Head of caudate nucleus (tissue), 42 donors: ENCODE measurements around the gene TMEM115.
"Not testable (repeated sequence)": the region's sequence is repeated elsewhere in the genome, so short reads cannot be mapped to it uniquely, and the experiment has no call there.

Source experiments
- DNase-seq, 42 donors: peaks; one replicate each; pipeline versions ENCODE4 v3.0.0 to v3.0.0-alpha.2; 2020 to 2021; ENCODE audit warnings: mixed read lengths in 7 of 42
- intact Hi-C: fragments of 100-400 bp; cut with DNase I; formaldehyde crosslinking; loops from one replicate; pipeline ENCODE4 v1.15.0; 2022

Gene TMEM115

DNA sequence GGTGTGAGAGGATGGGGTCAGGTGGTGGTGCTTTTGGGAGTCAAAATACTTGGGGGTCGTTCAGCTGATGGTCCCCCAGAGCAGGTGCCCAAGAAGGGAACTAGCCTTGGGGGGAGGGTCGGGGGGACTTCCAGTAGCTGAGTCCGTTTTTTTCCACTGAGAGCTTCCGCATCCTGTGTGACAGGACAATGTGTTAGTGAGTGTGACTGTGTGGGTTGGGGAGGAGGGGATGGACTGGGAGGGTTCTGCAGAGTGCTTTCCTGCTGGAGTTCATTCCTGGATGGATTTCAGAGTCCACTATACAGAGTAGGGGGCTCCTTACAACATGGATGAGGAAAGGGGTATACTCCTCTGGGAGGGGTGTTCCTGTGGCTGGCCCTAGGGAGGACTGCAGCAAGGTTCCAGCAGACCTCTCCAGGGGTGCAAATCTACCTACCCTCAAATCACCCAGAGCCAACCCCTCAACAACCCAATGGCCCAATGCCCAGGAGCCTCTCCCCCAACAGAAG lies 36.2 kb downstream of the TMEM115 start:
- intact Hi-C loops: loop anchor here (10.0 kb wide), 2 partner anchors 48 to 98 kb away; partner anchors contain the start of gene LSMEM2
- DNase-seq: peak in 1 of 42 donors; percentile 21

DNA sequence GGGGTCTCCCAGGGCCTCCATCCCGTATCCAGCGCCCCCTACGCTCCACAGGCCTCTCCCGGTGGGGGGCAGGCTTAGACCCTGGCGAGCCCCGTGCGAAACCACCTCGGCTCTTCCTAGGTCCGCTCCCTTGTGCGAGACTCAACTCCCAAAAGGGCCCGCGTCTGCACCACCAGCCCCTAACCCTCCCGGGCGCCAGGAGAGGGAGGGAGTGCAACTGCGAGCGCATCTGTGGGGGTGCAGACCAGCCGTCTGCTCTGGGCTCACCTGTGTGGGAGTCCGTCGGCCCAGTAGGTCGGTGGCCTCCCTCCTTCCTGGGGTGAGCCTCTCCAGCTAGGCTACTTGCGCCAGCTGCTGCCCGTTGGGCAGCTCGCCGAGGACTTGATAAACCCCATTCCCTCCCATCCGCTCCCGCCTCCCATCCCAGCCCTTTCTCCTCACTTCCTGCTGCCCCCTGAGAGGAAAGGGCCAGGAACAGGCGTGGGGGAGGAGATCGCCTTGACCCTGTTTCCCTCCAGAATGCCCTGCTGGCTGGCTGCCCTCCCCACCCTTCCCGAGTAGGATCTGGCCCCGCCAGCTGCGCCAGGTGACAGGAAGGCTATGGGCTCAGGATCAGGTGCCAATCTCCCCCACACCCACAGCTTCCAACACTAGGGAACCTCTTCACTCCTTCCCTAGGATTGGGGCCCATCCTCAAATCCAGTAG lies 36.8 kb downstream of the TMEM115 start, which contains the start of gene HYAL2:
Gene HYAL2, minus strand, starts transcription at position 360 of the 706 bp plus-strand sequence. CDS start 2,256 bp downstream, outside the sequence.
- intact Hi-C loops: loop anchor here (10.0 kb wide), 2 partner anchors 48 to 98 kb away; partner anchors contain the start of gene LSMEM2
- peak in 1 of 42 donors; percentile 23 for DNase-seq

DNA sequence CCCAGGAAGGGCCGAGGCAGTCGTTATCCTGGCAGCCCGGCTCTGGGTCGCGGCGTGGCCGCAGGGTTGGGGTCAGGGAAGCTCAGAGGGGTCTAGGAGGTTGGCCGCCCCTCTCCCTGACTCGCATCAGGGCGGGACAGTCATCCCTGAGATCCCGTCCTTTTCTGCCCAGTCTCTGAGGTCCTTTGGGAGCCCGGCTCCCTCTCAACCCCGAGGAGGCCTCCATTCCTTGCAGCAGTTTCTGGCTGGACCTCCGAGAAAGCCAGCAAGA lies 37.3 kb downstream of the TMEM115 start:
- no peak for DNase-seq
- intact Hi-C loops: loop anchor here (10.0 kb wide), 2 partner anchors 47 to 97 kb away; partner anchors contain the start of gene LSMEM2

DNA sequence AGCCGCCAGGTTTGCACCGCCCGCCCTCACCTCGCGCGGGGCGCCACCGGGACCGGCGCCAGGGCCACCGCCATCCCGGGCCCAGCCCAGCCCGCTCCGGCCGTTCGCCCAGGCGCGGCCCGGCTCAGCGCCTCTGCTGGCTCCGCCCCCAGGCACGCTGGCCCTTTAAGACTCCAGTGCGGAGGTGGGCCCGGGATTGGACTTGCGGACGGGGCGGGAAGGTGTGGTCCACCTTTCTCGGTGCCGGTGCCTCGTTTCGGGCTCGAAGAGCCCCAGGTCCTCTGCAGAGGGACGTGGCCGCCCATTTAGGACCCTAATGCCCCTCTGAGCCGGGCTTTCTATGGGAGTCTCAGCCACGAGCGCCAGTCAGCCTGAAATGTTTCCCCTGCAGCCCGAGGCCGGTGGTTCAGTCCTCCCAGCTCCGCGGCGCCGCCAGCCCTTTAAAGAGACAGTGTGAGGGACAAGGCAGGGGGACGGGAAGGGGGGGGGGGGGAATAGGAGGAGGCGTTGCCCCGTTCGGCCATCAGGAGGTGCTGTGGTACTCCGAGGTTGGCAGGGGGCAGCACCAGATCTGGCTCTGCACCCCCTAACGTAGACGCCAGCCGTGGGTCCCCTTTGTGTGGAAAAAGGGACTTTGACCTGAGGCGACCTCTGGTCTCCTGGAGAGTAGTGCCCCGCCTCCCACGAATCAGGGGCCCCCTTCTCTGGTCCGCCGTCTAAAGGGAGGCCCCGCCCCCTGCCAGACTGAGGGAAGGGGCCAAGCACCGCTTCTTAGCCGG lies 37.8 kb downstream of the TMEM115 start:
- DNase-seq: peak; percentile 77 to 97 (median 91)
- intact Hi-C loops: loop anchor here (10.0 kb wide), 2 partner anchors 47 to 97 kb away; partner anchors contain the start of gene LSMEM2

DNA sequence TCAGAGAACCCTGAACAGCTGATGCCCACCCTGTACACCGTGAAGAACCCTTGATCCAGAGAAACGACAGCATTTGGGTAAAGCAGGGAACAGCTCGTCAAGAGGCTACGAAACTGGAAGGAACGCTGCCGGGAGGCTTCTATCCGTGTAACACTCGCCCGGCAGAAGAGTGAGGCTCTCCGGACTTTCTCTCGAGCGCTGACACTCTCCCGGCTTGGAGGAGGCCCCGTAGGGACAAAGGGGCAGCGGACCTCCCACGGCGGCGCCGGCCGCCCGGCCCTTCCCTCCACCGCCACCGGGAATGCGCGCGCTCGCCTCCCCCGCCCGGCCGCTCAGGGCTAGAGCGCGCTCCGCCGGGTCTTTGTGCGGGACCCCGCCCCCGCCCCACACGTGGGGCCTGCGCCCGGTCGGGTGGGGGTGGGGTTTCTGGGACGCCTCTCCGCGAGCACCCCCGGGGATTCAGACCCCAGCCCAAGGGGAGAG lies 38.4 kb downstream of the TMEM115 start:
- intact Hi-C loops: loop anchor here (10.0 kb wide), 2 partner anchors 46 to 96 kb away; partner anchors contain the start of gene LSMEM2
- peak in 41 of 42 donors; percentile 66 to 93 (median 85) for DNase-seq

DNA sequence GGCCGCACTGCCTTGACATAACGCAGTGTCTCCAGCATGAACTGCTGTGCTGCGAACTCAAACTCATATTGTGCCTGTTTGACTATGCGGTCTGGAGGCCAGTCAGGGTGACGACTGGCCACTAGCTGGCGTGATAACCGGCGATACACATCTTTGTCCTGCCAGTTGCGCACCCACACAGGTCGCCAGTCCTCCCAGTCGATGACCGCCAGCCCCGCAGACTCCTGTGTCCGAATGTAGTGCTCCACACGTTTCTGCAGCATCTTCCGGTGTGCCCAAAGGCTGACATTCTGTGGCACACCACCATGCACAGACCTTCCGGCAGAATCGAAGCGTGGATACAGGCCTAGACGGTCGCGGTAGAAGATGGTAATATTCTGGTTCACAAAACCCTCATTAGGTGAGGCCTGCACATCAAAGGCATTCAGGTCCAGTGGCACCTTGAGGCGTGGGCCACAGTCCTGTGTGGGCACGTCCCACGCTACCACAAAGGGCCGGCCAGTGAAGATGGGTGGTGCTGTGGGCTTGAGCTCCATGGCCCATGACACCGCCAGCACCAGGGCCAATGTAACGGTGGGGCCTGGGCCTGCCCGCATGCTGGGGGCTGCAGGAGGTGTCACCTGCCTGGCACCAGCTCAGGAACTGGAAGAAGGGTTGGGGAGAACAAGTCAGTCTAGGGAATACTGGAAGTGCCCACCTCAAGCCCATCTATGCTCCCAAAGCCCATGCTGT lies 39.3 kb downstream of the TMEM115 start:
- intact Hi-C loops: loop anchor here (10.0 kb wide), 2 partner anchors 45 to 95 kb away; partner anchors contain the start of gene LSMEM2

DNA sequence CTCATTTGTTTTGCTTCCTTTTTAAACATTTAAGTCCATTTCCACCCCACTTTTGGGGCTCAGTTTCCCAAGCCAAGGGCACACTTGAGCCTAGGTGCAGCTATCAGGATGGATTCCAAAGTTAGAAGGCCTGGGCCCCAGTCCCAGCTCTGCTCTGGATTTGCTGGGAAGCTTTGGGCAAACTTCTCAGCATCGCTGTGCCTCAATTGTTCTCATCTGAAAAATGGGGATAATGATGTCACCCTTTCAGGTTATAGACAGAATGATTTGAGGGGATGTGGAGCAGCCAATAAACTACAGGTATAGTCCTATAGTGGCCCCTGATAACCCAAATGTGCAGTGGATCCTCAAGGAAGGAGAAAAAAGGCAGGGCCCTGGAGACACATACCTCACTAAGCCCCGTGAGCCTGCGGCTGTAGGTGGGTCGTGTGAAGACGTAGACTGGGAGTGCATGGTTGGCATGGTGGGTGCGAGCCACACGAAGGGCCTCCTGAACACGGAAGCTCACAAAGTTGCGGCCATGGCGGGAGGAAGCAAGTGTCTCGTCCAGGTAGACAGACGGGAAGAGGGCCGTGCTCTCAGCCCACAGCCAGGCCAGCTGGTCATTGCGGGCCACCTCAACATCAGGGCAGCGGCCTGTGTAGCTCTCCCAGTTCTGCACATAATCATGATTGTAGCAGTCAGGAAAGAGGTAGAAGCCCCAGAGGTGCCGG lies 40.0 kb downstream of the TMEM115 start:
- DNase-seq: no peak
- intact Hi-C loops: no loop called here

More for the DNA sequence above, 39.3 kb downstream of the TMEM115 start:
- DNase-seq: no peak

DNA sequence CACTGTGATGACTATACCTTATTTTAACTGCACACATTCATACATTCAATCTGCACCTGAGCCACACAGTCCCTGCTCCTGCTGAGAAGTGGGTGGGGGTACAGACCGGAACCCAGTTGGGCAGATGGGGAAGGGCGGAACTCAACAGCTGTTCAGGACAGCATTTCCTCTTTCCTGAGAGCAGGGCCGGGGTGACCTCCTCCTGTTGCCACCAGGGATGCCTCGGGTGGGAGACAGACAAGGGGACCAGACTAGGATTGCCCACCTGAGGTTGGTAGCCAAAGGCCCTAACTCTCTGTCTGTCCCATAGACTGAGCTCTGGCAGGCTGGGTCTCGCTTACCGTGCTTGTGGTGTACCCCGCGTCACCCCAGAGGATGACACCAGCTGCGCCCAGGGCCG lies 40.7 kb downstream of the TMEM115 start:
- no peak for DNase-seq
- intact Hi-C loops: no loop called here

DNA sequence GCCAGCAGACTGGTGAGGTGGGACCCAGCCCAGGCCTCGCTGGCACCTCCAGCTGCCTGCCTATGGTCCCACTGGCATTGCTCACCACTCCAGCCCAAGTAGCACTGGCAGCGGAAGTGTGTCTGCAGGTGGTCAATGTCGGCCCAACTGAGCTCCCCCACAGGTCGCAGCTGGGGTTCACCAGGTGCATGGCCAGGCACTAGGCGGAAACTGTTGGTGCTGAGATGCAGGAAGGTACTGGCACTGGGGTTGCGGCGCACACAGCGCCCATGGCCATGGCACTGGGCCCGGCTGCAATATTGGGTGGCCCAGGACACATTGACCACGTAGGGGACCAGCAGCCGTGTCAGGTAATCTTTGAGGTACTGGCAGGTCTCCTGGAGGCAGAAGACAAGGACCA lies 41.2 kb downstream of the TMEM115 start:
- no peak for DNase-seq
- intact Hi-C loops: no loop called here

DNA sequence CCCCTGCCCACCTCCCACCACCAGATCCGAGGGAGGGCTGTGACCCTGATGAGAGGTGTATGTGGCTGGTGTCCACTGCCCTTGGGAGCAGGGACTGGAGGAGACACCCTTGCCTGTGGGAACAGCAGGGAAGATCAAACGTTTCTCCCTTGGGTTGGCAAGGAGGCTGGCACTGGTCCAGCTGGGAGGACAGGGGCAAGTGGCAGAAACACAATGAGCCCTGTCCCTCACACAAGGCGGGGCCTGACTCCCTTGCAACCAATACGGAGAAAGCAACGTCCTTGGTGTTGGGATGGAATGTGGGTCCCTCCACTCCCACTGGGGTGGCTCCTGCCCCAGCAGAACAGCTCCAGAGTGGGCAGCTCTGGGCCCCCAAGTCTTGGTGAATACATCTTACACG lies 42.0 kb downstream of the TMEM115 start:
- intact Hi-C loops: no loop called here
- DNase-seq: no peak

DNA sequence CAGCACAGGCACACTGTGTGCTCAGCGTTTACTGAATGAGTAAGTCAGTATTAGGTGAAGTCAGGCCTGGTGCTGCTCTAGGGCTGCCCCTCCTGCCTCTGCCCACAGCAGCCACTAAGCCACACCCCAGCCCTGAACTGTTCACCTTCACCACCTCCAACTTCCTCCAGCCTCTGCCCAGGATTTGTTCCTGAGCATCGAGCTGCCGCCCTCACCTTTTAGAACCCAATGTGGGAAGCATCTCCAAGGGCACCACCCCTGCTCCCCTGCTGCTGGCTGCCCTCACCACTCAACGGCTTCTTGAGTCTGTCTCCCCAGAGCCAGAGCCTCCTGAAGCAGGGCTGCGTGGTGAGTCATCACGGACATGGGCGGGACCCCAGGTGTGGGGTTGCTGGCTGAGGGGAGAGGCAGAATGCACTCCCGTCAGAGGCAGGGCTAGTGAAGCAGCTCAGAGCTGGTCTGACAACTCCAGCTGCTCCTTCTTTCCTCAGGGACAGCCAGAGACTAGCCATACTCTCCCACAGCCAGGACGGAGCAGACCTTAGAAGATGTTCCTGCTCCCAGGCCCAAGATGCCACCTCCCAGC lies 42.6 kb downstream of the TMEM115 start:
- intact Hi-C loops: no loop called here
- DNase-seq: peak in 38 of 42 donors; percentile 46 to 94 (median 74)

DNA sequence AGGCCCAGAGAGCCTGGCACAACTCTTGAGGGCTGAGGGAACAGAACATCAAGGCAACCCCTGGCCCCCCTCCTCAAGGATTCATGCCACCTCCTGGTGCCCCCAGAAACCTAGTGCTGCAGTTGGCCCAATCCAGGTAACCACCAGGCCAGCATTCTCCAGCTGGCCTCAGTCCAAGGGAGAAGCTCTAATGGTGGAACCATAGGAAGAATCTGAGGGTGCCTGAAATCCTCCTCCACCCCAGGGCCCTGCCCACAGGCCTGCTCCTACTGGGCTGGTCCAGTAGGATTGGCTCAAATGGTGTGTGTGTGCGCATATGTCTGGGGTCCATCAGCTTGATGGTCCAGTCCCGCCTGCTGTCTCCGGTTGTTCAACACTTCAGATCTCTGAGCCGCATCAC lies 44.5 kb downstream of the TMEM115 start:
- intact Hi-C loops: no loop called here
- no peak for DNase-seq

DNA sequence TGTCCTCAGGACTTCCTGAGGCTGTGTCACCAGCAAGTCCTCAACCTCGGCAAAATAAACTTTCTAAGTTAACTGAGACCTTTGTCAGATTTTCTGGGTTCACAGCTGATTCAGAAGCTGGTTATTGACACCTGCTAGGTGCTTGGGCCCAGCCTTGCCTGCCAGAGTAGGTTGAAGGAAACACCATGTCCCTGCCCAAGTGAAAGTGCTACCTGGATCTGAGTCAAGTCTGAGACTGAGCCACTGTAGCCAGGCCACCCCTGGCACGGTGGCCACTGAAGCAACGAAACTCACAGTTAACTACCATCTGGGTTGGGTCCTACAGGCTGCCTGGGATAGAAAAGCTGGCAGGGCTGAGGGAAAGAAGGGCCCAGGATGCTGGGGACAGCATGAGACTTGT lies 45.0 kb downstream of the TMEM115 start:
- intact Hi-C loops: no loop called here
- no peak for DNase-seq

DNA sequence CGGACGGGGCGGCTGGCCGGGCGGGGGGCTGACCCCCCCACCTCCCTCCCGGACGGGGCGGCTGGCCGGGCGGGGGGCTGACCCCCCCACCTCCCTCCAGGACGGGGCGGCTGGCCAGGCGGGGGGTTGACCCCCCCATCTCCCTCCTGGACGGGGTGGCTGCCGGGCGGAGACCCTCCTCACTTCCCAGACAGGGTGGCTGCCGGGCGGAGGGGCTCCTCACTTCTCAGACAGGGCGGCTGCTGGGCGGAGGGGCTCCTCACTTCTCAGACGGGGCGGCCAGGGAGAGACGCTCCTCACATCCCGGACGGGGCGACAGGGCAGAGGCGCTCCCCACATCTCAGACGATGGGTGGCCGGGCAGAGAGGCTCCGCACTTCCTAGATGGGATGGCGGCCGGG lies 47.3 kb downstream of the TMEM115 start:
- intact Hi-C loops, DNase-seq: not testable (repeated sequence)
